Measurements from ENCODE around the gene RNASE11.
"Not testable (repeated sequence)": the region's sequence is repeated elsewhere in the genome, so short reads cannot be mapped to it uniquely, and the experiment has no call there.

GRCh38 chr14:20570720-20571119 lies 17.1 kb downstream of the RNASE11 start:
- not testable (repeated sequence) for TF ChIP-seq ESRRA (IDR thresholded peaks at IDR 0.05; ENCODE audit: low read length); CTCF (IDR thresholded peaks at IDR 0.05 in 2 of 3, conservative IDR thresholded peaks at IDR 0.05 in 1 of 3; ENCODE audit: control insufficient read depth in 2 of 3, extremely low read depth in 1 of 3, insufficient read depth in 1 of 3, low read depth in 3 of 3, low read length in 3 of 3); JUND (IDR thresholded peaks at IDR 0.05; ENCODE audit: low read depth, low read length); IKZF2 (IDR thresholded peaks at IDR 0.05); BMI1 (IDR thresholded peaks at IDR 0.05; ENCODE audit: borderline replicate concordance); TAF1 (IDR thresholded peaks at IDR 0.05; ENCODE audit: borderline replicate concordance, low read depth, low read length); EGR1 (IDR thresholded peaks at IDR 0.05; ENCODE audit: borderline replicate concordance in 1 of 2, low read depth in 2 of 2, low read length in 2 of 2); CBX5 (IDR thresholded peaks at IDR 0.05; ENCODE audit: low read depth); RAD51 (IDR thresholded peaks at IDR 0.05); HCFC1 (IDR thresholded peaks at IDR 0.05; ENCODE audit: low read length); ZNF274 (IDR thresholded peaks at IDR 0.05; ENCODE audit: insufficient read depth, insufficient read length); GABPA (IDR thresholded peaks at IDR 0.05; ENCODE audit: low read depth)
- TF ChIP-seq, protein P1, sequence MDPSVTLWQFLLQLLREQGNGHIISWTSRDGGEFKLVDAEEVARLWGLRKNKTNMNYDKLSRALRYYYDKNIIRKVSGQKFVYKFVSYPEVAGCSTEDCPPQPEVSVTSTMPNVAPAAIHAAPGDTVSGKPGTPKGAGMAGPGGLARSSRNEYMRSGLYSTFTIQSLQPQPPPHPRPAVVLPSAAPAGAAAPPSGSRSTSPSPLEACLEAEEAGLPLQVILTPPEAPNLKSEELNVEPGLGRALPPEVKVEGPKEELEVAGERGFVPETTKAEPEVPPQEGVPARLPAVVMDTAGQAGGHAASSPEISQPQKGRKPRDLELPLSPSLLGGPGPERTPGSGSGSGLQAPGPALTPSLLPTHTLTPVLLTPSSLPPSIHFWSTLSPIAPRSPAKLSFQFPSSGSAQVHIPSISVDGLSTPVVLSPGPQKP (IDR thresholded peaks at IDR 0.05; ENCODE audit: low read depth, low read length), result not testable (repeated sequence)
- TF ChIP-seq, protein P2, sequence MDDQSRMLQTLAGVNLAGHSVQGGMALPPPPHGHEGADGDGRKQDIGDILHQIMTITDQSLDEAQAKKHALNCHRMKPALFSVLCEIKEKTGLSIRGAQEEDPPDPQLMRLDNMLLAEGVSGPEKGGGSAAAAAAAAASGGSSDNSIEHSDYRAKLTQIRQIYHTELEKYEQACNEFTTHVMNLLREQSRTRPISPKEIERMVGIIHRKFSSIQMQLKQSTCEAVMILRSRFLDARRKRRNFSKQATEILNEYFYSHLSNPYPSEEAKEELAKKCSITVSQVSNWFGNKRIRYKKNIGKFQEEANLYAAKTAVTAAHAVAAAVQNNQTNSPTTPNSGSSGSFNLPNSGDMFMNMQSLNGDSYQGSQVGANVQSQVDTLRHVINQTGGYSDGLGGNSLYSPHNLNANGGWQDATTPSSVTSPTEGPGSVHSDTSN (IDR thresholded peaks at IDR 0.05; ENCODE audit: insufficient replicate concordance, low read depth, low read length), result not testable (repeated sequence)
